K562 (cell line): ENCODE results near the gene GDF15. TPM values are rescaled to one million over a fixed set of nuclear protein-coding genes. Genes with fewer than 3 reads are reported as not detected.

Experiments
- POLR2G ChIP-seq: fragments of 200-400 bp; formaldehyde crosslinking; IDR thresholded peaks from 2 replicates; pipeline ENCODE4 v1.6.1; 2017; ENCODE audit warnings: low read depth, mild to moderate bottlenecking, antibody characterized with exemption, low read length, moderate library complexity
- RBFOX2 ChIP-seq: fragments of 200-400 bp; formaldehyde crosslinking; IDR thresholded peaks from 2 replicates; pipeline ENCODE4 v1.6.1; 2017; ENCODE audit warnings: low read depth, mild to moderate bottlenecking, low read length, moderate library complexity
- TARDBP ChIP-seq: fragments of 450-650 bp; IDR thresholded peaks from 2 replicates; pipeline ENCODE4 v1.6.1; 2016
- TEAD4 ChIP-seq, 2 experiments: sonication (generic) in 1 of 2; formaldehyde crosslinking in 1 of 2; IDR thresholded peaks; 2 replicates each; pipeline versions ENCODE4 v1.6.1 to v1.8.0; 2012 to 2022; ENCODE audit warnings: borderline replicate concordance in 1 of 2, inconsistent platforms in 1 of 2, low read length in 1 of 2, mild to moderate bottlenecking in 1 of 2, missing genetic modification reagents in 1 of 2
- ZFPM2 ChIP-seq: fragments of 250-450 bp; sonication (Bioruptor Pico); IDR thresholded peaks from 2 replicates; pipeline ENCODE4 v1.5.1; 2022; ENCODE audit warnings: mild to moderate bottlenecking
- ZNF766 ChIP-seq: fragments of 200-800 bp; sonication (Bioruptor generic); conservative IDR thresholded peaks from 2 replicates; pipeline ENCODE4 v1.6.1; 2016; ENCODE audit warnings: missing genetic modification characterization, missing compliant biosample characterization
- polyA plus RNA-seq, 8 experiments: library from polyadenylated mRNA; depleted of rRNA in 4 of 8; stranded (reverse) in 5 of 8; unstranded in 3 of 8; fragments of >200 nt; fragmentation: Nextera tagmentation in 2 of 8; fragmentation: Illumina TruSeq in 1 of 8; extraction: Ambion mirVana in 2 of 8; extraction: Trizol in 1 of 8; gene quantifications; 2 replicates each; pipeline versions ENCODE4 v1.2.1 to v1.2.3, GENCODE V29; 2011 to 2014; ENCODE audit warnings: inconsistent platforms in 1 of 8, missing spikeins in 1 of 8
- total RNA-seq, 7 experiments: library from RNA; depleted of rRNA in 6 of 7; stranded (reverse); fragments of >200 nt in 6 of 7; fragmentation: Illumina TruSeq in 2 of 7; extraction: Trizol in 2 of 7; gene quantifications; 2 replicates each; pipeline versions ENCODE4 v1.2.1 to v1.2.3, GENCODE V29; 2011 to 2021; ENCODE audit warnings: low replicate concordance in 1 of 7
- TF ChIP-seq, protein P1 (sequence below): fragments of 450-650 bp; formaldehyde crosslinking; IDR thresholded peaks from 2 replicates; pipeline ENCODE4 v1.4.0; 2022; ENCODE audit warnings: mild to moderate bottlenecking, moderate library complexity
- TF ChIP-seq, protein P2 (sequence below): sonication (generic); formaldehyde crosslinking; IDR thresholded peaks from 2 replicates; pipeline ENCODE4 v1.8.0; 2022; ENCODE audit warnings: mild to moderate bottlenecking, missing genetic modification reagents
- TF ChIP-seq, protein P3 (sequence below), 2 experiments: fragments of 450-650 bp; formaldehyde crosslinking in 1 of 2; IDR thresholded peaks; 2 replicates each; pipeline versions ENCODE4 v1.4.0 to v1.6.1; 2014 to 2020; ENCODE audit warnings: mild to moderate bottlenecking in 2 of 2, borderline replicate concordance in 1 of 2, low read depth in 1 of 2
- TF ChIP-seq, protein P4 (sequence below): conservative IDR thresholded peaks from 2 replicates; pipeline ENCODE4 v1.6.1; 2011; ENCODE audit warnings: low read depth, mild to moderate bottlenecking, low read length; ENCODE audit not compliant: control insufficient read depth

Gene GDF15
- total and polyA plus RNA-seq, 9 of the 15 experiments (the other 6 are each of a cell fraction or from before 2014, with no cell fraction given) = 2.3 to 82.4 (median 12.5) TPM

DNA sequence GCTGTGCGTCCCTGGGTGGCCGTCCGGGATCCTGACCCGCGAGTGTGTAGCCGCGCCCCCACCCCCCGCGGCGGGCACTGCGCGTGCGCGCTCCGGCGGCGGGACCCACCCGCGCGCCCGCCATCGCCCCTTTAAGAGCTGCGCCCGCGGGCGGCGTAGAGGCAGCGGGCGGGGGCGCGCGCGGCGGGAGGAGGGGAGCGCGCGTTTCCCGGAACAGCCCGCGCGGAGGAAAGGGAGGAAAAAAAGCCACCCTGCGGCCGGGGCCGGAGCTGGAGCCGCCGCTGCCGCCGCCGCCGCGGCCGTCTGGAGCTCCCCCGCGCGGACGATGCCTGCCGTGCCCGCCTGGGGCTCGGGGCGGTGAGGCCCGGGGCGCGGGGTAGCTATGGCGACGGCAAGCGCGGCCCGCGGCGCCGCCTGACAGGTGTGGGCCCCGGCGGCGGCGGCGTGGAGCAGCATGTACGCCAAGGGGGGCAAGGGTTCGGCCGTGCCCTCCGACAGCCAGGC lies 33.3 kb downstream of the GDF15 start, which contains the start of gene SSBP4 (continued):
- TF ChIP-seq, protein P1, sequence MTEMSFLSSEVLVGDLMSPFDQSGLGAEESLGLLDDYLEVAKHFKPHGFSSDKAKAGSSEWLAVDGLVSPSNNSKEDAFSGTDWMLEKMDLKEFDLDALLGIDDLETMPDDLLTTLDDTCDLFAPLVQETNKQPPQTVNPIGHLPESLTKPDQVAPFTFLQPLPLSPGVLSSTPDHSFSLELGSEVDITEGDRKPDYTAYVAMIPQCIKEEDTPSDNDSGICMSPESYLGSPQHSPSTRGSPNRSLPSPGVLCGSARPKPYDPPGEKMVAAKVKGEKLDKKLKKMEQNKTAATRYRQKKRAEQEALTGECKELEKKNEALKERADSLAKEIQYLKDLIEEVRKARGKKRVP (CRISPR knock-in tag) = no peak
- TF ChIP-seq TARDBP (no peak), TEAD4 (IDR thresholded peaks at IDR 0.05; ENCODE audit: low read length) (no peak), TEAD4 (CRISPR knock-in tag; IDR thresholded peaks at IDR 0.05; ENCODE audit: borderline replicate concordance) (peak; percentile 75; the same call in 1 of the 2 replicates), POLR2G (peak; percentile 49), RBFOX2 (peak; percentile 65), ZNF766 (CRISPR knock-in tag) (peak; percentile 90), ZFPM2 (CRISPR knock-in tag) (no peak)
- TF ChIP-seq, protein P2, sequence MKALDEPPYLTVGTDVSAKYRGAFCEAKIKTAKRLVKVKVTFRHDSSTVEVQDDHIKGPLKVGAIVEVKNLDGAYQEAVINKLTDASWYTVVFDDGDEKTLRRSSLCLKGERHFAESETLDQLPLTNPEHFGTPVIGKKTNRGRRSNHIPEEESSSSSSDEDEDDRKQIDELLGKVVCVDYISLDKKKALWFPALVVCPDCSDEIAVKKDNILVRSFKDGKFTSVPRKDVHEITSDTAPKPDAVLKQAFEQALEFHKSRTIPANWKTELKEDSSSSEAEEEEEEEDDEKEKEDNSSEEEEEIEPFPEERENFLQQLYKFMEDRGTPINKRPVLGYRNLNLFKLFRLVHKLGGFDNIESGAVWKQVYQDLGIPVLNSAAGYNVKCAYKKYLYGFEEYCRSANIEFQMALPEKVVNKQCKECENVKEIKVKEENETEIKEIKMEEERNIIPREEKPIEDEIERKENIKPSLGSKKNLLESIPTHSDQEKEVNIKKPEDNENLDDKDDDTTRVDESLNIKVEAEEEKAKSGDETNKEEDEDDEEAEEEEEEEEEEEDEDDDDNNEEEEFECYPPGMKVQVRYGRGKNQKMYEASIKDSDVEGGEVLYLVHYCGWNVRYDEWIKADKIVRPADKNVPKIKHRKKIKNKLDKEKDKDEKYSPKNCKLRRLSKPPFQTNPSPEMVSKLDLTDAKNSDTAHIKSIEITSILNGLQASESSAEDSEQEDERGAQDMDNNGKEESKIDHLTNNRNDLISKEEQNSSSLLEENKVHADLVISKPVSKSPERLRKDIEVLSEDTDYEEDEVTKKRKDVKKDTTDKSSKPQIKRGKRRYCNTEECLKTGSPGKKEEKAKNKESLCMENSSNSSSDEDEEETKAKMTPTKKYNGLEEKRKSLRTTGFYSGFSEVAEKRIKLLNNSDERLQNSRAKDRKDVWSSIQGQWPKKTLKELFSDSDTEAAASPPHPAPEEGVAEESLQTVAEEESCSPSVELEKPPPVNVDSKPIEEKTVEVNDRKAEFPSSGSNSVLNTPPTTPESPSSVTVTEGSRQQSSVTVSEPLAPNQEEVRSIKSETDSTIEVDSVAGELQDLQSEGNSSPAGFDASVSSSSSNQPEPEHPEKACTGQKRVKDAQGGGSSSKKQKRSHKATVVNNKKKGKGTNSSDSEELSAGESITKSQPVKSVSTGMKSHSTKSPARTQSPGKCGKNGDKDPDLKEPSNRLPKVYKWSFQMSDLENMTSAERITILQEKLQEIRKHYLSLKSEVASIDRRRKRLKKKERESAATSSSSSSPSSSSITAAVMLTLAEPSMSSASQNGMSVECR (CRISPR knock-in tag) = peak; percentile 73
- TF ChIP-seq, protein P3, sequence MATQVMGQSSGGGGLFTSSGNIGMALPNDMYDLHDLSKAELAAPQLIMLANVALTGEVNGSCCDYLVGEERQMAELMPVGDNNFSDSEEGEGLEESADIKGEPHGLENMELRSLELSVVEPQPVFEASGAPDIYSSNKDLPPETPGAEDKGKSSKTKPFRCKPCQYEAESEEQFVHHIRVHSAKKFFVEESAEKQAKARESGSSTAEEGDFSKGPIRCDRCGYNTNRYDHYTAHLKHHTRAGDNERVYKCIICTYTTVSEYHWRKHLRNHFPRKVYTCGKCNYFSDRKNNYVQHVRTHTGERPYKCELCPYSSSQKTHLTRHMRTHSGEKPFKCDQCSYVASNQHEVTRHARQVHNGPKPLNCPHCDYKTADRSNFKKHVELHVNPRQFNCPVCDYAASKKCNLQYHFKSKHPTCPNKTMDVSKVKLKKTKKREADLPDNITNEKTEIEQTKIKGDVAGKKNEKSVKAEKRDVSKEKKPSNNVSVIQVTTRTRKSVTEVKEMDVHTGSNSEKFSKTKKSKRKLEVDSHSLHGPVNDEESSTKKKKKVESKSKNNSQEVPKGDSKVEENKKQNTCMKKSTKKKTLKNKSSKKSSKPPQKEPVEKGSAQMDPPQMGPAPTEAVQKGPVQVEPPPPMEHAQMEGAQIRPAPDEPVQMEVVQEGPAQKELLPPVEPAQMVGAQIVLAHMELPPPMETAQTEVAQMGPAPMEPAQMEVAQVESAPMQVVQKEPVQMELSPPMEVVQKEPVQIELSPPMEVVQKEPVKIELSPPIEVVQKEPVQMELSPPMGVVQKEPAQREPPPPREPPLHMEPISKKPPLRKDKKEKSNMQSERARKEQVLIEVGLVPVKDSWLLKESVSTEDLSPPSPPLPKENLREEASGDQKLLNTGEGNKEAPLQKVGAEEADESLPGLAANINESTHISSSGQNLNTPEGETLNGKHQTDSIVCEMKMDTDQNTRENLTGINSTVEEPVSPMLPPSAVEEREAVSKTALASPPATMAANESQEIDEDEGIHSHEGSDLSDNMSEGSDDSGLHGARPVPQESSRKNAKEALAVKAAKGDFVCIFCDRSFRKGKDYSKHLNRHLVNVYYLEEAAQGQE (IDR thresholded peaks at IDR 0.05; ENCODE audit: borderline replicate concordance) = peak; percentile 49
- TF ChIP-seq, protein P3 (CRISPR knock-in tag; IDR thresholded peaks at IDR 0.05; ENCODE audit: low read depth) = no peak
- TF ChIP-seq, protein P4, sequence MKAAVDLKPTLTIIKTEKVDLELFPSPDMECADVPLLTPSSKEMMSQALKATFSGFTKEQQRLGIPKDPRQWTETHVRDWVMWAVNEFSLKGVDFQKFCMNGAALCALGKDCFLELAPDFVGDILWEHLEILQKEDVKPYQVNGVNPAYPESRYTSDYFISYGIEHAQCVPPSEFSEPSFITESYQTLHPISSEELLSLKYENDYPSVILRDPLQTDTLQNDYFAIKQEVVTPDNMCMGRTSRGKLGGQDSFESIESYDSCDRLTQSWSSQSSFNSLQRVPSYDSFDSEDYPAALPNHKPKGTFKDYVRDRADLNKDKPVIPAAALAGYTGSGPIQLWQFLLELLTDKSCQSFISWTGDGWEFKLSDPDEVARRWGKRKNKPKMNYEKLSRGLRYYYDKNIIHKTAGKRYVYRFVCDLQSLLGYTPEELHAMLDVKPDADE = peak; percentile 51; the same call in 1 of the 2 replicates
